Activated gamma-delta T cell (primary cell): Measurements from ENCODE around the gene KIF19.

Experiments
- DNase-seq: peaks from one replicate; lab custom pipeline; 2025; lab: John Stamatoyannopoulos, UW

Gene KIF19

GRCh38 chr17:74340470-74341023 is 14.5 kb downstream of the KIF19 start:
- DNase-seq = no peak

DNA sequence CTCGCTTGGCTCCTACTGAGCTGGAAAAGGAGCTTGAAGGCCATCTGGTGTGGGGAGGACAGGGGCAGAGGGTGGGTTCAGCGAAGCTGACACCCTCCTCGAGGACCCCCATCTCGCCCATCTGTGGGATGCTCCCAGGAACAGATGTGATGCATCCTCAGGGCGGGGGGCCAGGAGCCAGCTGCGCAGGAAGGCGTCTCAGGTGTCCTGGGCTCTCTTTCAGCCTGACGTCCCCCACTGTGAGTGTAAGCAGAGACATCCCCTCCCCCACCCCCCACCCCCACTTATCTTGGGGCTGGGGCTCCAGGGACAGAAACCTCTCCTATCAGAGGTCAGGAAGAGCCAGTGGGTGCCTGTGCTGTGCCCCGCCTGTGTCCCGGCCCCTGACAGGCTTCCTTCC is 16.2 kb downstream of the KIF19 start:
- DNase-seq = no peak

GRCh38 chr17:74343121-74343520 is 17.1 kb downstream of the KIF19 start:
- DNase-seq = no peak

- no peak for DNase-seq
Observed at GRCh38 chr17:74343526-74344284, 17.7 kb downstream of the KIF19 start.

GRCh38 chr17:74344658-74345057 is 18.6 kb downstream of the KIF19 start:
- DNase-seq = no peak

GRCh38 chr17:74345433-74346241 is 19.6 kb downstream of the KIF19 start:
- no peak for DNase-seq

- DNase-seq = no peak
Observed at GRCh38 chr17:74347646-74348045, 21.6 kb downstream of the KIF19 start.

DNA sequence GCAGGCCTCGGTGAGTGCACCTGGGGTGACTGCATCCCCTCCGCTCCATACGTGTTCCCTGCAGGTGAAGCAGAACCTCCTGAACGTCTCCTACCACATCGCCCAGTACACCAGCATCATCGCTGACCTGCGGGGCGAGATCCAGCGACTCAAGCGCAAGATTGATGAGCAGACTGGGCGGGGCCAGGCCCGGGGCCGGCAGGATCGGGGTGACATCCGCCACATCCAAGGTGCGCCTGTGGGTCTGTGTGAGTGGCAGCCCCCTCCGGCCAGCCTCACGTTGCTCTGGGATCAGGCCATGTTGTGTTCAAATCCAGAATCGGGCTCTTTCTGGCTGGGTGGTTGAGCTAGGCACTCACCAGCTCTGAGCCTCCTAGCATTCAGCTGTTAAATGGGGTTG is 23.1 kb downstream of the KIF19 start:
- DNase-seq = no peak

DNA sequence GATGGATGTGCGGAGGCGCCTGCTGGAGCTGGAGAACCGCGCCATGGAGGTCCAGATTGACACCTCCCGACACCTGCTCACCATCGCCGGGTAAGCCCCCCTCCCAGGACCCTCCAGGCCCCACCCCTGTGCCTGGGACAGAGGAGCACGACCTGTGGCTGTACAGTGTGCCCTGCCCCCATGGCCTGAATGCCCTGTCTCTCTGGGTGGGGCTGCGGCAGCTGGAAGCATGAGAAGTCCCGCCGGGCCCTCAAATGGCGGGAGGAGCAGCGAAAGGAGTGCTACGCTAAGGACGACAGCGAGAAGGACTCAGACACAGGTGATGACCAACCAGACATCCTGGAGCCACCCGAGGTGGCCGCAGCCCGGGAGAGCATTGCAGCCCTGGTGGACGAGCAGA is 24.5 kb downstream of the KIF19 start:
- no peak for DNase-seq

DNA sequence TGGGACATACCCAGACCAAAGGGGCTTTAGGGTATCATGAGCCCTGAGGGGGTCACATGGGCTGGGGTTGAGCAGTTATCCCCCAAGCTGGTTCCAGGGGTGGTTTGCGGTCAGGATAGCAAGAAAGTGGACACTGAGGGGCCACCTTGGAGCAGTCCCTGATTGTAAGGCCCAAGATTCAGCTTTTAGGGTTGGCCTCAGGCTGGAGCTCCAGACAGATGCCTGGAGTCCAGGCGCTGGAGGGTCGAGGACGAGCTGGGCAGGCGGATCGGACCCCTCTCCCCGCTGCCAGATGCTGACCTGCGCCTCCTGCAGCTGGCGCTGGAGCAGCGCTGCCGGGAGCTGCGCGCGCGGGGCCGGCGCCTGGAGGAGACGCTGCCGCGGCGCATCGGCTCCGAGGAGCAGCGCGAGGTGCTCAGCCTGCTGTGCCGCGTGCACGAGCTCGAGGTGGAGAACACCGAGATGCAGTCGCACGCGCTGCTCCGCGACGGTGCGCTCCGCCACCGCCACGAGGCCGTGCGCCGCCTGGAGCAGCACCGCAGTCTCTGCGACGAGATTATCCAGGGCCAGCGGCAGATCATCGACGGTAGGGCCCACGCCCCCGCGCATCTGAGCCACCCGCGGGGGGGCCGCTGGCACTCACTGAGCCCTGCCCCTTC is 25.7 kb downstream of the KIF19 start:
- no peak for DNase-seq

DNA sequence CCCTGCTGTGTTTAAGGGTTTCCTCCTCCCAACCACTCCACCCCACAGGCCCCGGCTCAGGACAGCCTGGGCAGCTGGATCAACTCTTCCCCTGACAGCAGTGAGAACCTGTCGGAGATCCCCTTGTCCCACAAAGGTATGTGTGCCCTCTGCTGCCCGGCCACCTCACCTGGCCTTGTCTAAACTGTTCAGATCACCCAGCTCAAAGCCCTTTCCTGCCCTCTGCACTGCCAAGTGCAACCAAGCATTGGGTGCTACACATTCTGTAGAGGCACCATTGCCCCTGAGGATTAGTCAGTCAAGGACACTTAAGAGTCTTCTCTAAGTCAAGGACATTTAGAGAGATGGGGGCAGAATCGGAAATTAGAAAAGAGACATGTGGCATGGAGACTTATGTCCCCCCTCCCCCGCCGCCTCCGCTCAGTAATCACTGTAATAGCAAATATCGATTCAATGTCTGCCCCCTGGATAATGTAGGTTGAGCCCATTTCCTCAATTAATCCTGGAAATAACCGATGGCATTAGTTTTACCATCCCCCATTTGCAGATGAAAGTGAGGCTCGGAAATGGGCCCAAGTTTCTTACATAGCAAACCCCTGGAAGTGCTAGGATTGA is 27.5 kb downstream of the KIF19 start:
- no peak for DNase-seq

- no peak for DNase-seq
Observed at GRCh38 chr17:74354123-74354522, 28.1 kb downstream of the KIF19 start.

- DNase-seq = no peak
Observed at GRCh38 chr17:74354561-74354960, 28.5 kb downstream of the KIF19 start.

DNA sequence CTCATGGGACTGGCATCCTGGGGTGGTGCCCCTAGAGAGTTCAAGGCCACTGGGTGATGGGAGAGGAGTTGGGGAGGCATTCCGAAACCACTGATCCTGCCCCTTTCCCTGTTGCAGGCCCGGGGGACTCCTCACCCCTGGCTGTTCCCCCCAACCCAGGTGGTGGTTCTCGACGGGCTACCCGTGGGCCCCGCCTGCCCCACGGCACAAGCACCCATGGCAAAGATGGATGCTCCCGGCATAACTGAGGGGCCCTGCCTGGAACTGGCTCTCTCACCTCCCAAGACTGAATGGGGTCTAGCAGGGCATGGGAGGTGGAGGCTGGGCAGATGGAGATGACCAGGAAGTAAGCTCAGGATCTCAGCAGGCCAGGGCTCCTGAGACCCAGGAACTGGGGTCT is 29.0 kb downstream of the KIF19 start:
- DNase-seq = no peak

- no peak for DNase-seq
Observed at GRCh38 chr17:74356646-74357465, 30.8 kb downstream of the KIF19 start.

DNA sequence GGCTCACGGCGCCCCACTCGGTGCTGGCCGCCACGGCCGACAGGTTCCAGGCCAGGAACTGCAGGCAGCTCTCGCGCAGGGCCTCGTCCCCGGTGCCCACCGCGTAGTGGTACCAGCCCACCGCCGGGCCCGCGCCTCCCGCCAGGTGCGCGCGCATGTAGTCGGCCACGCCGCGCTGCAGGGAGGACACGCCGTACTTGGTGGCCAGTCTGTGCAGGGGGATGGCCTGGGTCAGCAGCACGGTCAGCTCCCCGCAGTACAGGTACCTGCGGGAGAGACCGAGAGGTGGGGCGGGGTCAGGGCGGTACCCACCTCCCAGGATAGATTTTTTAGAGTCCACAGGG is 31.4 kb downstream of the KIF19 start:
- no peak for DNase-seq

- DNase-seq = no peak
Observed at GRCh38 chr17:74358697-74359096, 32.7 kb downstream of the KIF19 start.

GRCh38 chr17:74359916-74360315 is 33.9 kb downstream of the KIF19 start:
- DNase-seq = no peak

- no peak for DNase-seq
Observed at GRCh38 chr17:74360899-74361229, 34.8 kb downstream of the KIF19 start.

DNA sequence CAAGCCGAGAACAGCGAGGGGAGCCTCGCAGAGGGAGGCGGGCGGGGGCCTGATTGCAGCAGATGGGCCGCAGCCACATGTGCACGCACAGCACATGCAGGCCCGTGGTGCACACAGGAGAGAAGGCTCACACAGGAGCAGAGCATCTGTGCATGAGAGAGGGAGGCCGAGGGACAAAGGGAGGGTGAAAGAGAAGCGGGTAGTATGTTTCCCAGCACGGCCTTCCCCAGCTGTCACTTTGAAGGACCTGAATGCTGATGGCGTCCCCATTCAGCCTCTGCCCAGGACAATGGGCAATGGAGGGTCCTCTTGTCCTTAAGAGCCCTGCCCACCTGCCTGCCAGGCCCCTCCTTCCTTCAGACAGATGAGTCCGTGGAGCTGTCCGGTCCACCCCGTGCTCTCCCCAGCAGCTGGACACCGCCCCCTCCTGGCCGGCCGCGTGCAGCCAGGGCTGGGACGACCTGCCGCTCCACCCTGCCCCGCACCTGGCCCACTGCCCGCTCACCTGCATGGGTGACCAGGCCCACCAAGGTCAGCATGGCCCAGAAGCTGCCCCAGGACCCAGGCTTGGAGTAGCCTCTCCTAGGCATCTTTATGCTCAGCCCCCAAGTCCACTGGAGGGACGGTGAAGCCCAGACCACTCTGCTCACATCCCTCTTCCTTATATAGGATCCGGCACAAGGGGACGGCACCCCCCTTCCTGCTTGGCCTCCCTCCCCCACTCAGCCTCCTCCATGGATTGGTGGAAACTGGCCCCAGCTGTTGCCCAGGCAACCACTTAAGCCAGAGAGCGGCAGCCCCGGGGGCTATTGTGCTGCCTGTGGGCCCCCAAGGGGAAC is 35.4 kb downstream of the KIF19 start, which contains the start of gene BTBD17:
BTBD17 (minus strand) TSS at position 639 of the 839 bp plus-strand sequence; CDS start at position 590, 49 bp downstream.
- no peak for DNase-seq

DNA sequence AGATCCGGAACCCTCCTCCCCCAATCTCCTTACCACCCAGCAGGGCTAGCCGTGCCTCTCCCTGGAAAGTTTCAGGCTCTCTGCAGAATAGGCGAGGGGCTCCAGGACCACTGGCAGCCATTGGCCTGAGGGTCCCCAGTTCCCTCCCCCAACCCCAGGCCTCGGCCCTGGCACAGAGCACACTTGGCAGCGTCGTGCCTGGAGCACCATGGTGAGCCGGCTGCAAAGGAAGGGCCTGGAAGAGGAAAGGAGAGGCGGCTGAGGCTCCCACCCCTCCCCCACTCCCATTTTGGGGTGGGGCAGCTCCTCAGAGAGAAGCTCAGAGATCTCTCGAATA is 36.0 kb downstream of the KIF19 start:
- DNase-seq = no peak
